Astrocyte of the spinal cord (primary cell): ENCODE measurements around the gene SEC31A.
"Not testable (repeated sequence)": the region's sequence is repeated elsewhere in the genome, so short reads cannot be mapped to it uniquely, and the experiment has no call there.

Experiments used
- DNase-seq: peaks from one replicate; pipeline ENCODE4 v3.0.0; 2011; ENCODE audit warnings: low read depth, low spot score
- H3K4me3 ChIP-seq: 2 replicates; pipeline ENCODE4 v1.5.1; 2011; ENCODE audit warnings: low read depth, mild to moderate bottlenecking, low read length, moderate library complexity
- CTCF ChIP-seq: IDR thresholded peaks from 2 replicates; pipeline ENCODE4 v1.5.1; 2012; ENCODE audit warnings: low read depth, mild to moderate bottlenecking, low read length, inconsistent platforms
- in situ Hi-C: cut with HindIII; loops from 2 replicates; pipeline ENCODE4 v1.10.0; 2017; ENCODE audit warnings: low sequenced_read_pairs

Gene SEC31A

GRCh38 chr4:82818664-82819662 lies 72.0 kb downstream of the SEC31A start:
- DNase-seq, result no peak
- no peak for TF ChIP-seq CTCF
- H3K4me3 ChIP-seq, result no peak overlapping the region
- in situ Hi-C loops, result no loop called here

GRCh38 chr4:82816874-82817273 lies 74.1 kb downstream of the SEC31A start:
- DNase-seq, in situ Hi-C loops, H3K4me3 ChIP-seq: not testable (repeated sequence)

GRCh38 chr4:82814034-82814433 lies 76.9 kb downstream of the SEC31A start:
- in situ Hi-C loops, result no loop called here
- no peak for TF ChIP-seq CTCF
- H3K4me3 ChIP-seq, result no peak overlapping the region
- no peak for DNase-seq

GRCh38 chr4:82811838-82812341 lies 79.1 kb downstream of the SEC31A start:
- TF ChIP-seq CTCF, result no peak
- peak; percentile 51 for DNase-seq
- no peak overlapping the region for H3K4me3 ChIP-seq
- in situ Hi-C loops, result no loop called here

GRCh38 chr4:82811392-82811791 lies 79.6 kb downstream of the SEC31A start:
- TF ChIP-seq CTCF, result no peak
- DNase-seq, result no peak
- in situ Hi-C loops, result no loop called here
- no peak overlapping the region for H3K4me3 ChIP-seq

GRCh38 chr4:82810176-82810575 lies 80.8 kb downstream of the SEC31A start:
- TF ChIP-seq CTCF, result no peak
- in situ Hi-C loops, result no loop called here

GRCh38 chr4:82809619-82810018 lies 81.3 kb downstream of the SEC31A start:
- TF ChIP-seq CTCF, result no peak
- DNase-seq, result no peak
- H3K4me3 ChIP-seq, result no peak overlapping the region
- in situ Hi-C loops, result no loop called here

More at GRCh38 chr4:82810176-82810575, 80.8 kb downstream of the SEC31A start:
- no peak overlapping the region for H3K4me3 ChIP-seq
- DNase-seq, result no peak
